Thyroid gland (tissue), 4 donors: ENCODE results near the gene SLC22A15. TPM values are rescaled to one million over a fixed set of nuclear protein-coding genes. Genes with fewer than 3 reads are reported as not detected.

Experiments used
- DNase-seq, 2 donors: peaks; one replicate each; pipeline ENCODE4 v3.0.0-alpha.2; 2019
- H3K27ac ChIP-seq, 3 donors: fragments of 200-600 bp; sonication (generic); 1 replicate in 2 of 3; 2 replicates in 1 of 3; pipeline ENCODE4 v1.5.1; 2016 to 2019; ENCODE audit warnings: mild to moderate bottlenecking in 1 of 3, moderate library complexity in 1 of 3
- H3K27me3 ChIP-seq: fragments of 200-600 bp; sonication (generic); one replicate; pipeline ENCODE4 v1.5.1; 2019
- H3K36me3 ChIP-seq, 2 donors: fragments of 200-600 bp; sonication (generic); one replicate each; pipeline ENCODE4 v1.5.1; 2016 to 2019
- H3K4me1 ChIP-seq, 2 donors: fragments of 200-600 bp; sonication (generic); one replicate each; pipeline ENCODE4 v1.5.1; 2017 to 2019
- H3K4me3 ChIP-seq, 3 donors: fragments of 200-600 bp; sonication (generic); replicated peaks in 1 of 3; 1 replicate in 2 of 3; 2 replicates in 1 of 3; pipeline ENCODE4 v1.5.1; 2016; ENCODE audit warnings: mild to moderate bottlenecking in 1 of 3
- H3K9me3 ChIP-seq: fragments of 200-600 bp; sonication (generic); one replicate; pipeline ENCODE4 v1.5.1; 2017
- POLR2A ChIP-seq, 2 donors: fragments of 450-650 bp; IDR thresholded peaks; one replicate each; pipeline ENCODE4 v1.6.1; 2017; ENCODE audit warnings: antibody characterized with exemption in 2 of 2, mild to moderate bottlenecking in 2 of 2, moderate library complexity in 1 of 2
- WGBS, 2 donors: methylation state at CpG; one replicate each; pipeline ENCODE4 v1.1.5; 2017; 5-methylcytosine and 5-hydroxymethylcytosine counted together
- intact Hi-C: fragments of 100-400 bp; cut with DNase I; formaldehyde crosslinking; loops from one replicate; pipeline ENCODE4 v1.15.1; 2023
- total RNA-seq, 4 donors: library from RNA; depleted of rRNA; stranded (reverse); fragments of >200 nt; gene quantifications; one replicate each; pipeline ENCODE4 v1.2.3, GENCODE V29; 2016
- TF ChIP-seq, protein P1 (sequence below), 6 experiments: fragments of 200-600 bp in 3 of 6; fragments of 450-650 bp in 3 of 6; sonication (generic) in 3 of 6; IDR thresholded peaks; one replicate each; pipeline ENCODE4 v1.5.1; 2016 to 2019; ENCODE audit warnings: antibody characterized with exemption in 6 of 6, mild to moderate bottlenecking in 2 of 6, inconsistent platforms in 1 of 6, moderate library complexity in 1 of 6

The SLC22A15 gene
- total RNA-seq, 4 donors from 2014 or later = 5.0 to 7.7 (median 5.4) TPM

DNA sequence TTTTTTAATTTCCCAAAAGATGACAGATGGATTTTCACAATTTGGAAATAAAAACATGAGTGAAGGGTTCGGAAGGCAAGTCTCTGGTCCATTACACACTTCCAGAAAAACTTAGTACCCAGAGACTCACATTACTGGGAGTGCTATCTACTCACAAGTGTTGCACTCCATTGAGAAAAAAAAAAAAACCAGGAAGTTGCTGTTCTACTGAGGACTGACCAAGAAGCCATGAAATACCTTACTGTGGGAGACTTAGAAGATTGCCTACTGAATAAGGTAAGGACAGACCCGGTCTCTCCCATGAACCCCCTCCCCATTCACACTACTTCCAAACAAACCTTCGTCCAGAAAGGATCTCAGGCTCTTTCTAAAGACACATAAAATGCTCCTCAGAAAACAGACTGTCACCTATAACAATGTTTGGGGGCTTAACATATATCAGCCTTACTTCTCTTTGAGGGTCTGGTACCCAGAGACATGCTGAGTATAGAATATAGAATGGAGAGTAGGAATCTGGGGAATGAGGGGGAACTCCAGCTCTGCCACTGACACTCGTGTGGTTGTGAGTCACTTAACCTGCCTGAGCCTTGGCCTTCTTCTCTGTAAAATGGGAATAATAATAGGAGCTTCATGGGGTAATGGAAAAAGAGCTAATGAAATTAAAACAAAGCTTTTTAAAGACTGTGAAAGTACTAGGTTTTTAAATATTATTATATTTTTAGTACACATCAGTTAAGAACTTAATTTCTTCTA, 136.3 kb downstream of the SLC22A15 start:
- peaks cover 10 to 39% of the 10 kb centered on the region in 2 donors for H3K4me1 ChIP-seq
- intact Hi-C loops = loop anchor here (10.0 kb wide), 1 partner anchor 618 kb away; no protein-coding TSS in a partner anchor
- TF ChIP-seq, protein P1, sequence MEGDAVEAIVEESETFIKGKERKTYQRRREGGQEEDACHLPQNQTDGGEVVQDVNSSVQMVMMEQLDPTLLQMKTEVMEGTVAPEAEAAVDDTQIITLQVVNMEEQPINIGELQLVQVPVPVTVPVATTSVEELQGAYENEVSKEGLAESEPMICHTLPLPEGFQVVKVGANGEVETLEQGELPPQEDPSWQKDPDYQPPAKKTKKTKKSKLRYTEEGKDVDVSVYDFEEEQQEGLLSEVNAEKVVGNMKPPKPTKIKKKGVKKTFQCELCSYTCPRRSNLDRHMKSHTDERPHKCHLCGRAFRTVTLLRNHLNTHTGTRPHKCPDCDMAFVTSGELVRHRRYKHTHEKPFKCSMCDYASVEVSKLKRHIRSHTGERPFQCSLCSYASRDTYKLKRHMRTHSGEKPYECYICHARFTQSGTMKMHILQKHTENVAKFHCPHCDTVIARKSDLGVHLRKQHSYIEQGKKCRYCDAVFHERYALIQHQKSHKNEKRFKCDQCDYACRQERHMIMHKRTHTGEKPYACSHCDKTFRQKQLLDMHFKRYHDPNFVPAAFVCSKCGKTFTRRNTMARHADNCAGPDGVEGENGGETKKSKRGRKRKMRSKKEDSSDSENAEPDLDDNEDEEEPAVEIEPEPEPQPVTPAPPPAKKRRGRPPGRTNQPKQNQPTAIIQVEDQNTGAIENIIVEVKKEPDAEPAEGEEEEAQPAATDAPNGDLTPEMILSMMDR (IDR thresholded peaks at IDR 0.05) = no peak
- TF ChIP-seq POLR2A (IDR thresholded peaks at IDR 0.05) = no peak
- peak overlapping the region; percentile 73 to 89 (median 85) for H3K27ac ChIP-seq
- H3K36me3 ChIP-seq = no peaks in the 10 kb centered on the region
- DNase-seq = no peak
- no peaks in the 10 kb centered on the region for H3K9me3 ChIP-seq
- WGBS, 2 donors = 80 to 85% methylated on average over 4 of the region's 4 CpGs
- no peaks in the 10 kb centered on the region for H3K27me3 ChIP-seq
- no peak overlapping the region for H3K4me3 ChIP-seq

DNA sequence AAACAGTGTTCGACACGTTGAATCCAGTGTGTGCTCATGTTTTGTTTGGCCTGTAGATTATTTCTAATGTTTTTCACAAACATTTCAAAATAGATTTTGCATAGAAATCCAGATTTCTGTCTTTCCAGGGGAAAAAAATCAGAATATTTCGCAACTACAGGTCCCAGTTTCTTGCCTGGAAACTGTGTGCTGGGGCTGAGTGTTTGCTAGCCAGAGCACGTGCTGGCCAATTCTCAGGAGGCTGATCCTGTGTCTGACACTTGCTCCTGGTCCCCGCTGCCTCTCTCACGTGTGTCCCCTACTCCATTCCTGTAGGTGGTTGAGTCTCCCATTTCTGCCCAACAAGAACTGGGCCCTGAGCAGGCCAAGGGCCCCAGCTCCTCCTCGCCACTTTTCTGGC, 137.3 kb downstream of the SLC22A15 start:
- H3K4me3 ChIP-seq = no peak overlapping the region
- intact Hi-C loops = loop anchor here (10.0 kb wide), 1 partner anchor 619 kb away; no protein-coding TSS in a partner anchor
- no peak for TF ChIP-seq POLR2A (IDR thresholded peaks at IDR 0.05)
- TF ChIP-seq, protein P1 (IDR thresholded peaks at IDR 0.05) = no peak
- no peak overlapping the region for H3K27ac ChIP-seq
- no peaks in the 10 kb centered on the region for H3K27me3 ChIP-seq
- no peaks in the 10 kb centered on the region for H3K9me3 ChIP-seq
- DNase-seq = no peak
- WGBS, 2 donors = 81 to 87% methylated on average over 7 of the region's 7 CpGs
- H3K4me1 ChIP-seq = peaks cover 15 to 48% of the 10 kb centered on the region in 2 donors
- no peaks in the 10 kb centered on the region for H3K36me3 ChIP-seq

DNA sequence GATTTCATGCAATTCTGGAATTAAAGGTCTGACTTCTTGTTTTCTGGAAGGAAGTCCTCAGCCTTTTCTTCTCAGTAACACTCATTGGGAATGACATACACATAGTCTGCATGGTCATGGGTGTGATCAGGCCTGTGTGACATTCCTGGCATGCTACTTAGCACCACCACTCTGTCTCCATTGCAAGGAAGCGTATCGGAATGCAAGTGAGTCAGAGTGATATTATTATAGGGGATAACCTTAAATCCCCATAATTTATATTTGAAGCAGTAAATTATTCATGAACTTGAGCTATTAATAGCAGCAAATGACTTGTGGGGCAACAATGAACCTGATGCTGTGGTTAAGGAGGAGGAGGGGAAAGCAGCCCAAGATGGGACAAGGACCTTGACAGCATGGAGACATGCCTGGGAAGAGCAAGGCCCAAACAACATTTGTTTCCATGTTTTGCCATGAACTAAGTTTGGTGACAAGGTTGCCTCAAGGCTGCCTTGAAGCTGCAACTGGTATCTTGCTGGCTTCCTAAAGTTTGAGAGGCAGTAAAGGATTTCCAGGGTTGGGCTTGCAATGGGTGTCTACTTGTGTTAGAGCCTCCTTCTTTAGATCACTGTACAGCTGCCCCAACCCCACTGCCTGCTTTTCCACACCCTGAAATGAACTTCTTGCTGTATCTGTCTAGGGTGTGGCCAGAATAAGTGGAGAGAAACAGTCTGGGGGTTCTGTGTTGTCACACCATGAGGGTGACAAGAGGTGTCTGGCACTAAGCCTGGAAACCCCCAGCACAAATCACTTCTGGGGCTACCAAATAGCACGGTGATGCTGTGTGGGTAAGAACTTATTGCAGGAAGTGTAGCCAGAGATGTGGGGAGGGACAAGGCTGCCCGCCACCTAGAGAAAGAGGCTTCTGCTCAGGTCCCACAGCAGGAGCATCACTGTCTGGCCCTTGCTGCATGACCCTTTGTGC, 139.4 kb downstream of the SLC22A15 start:
- H3K4me3 ChIP-seq = no peak overlapping the region
- TF ChIP-seq POLR2A (IDR thresholded peaks at IDR 0.05) = no peak
- TF ChIP-seq, protein P1 (IDR thresholded peaks at IDR 0.05) = no peak
- WGBS, 2 donors = 91 to 95% methylated on average over 4 of the region's 4 CpGs
- intact Hi-C loops = loop anchor here (10.0 kb wide), 1 partner anchor 621 kb away; no protein-coding TSS in a partner anchor
- DNase-seq = peak in 1 of 2 donors; percentile 32
- no peaks in the 10 kb centered on the region for H3K27me3 ChIP-seq
- peaks cover 26 to 62% of the 10 kb centered on the region in 2 donors for H3K4me1 ChIP-seq
- peak overlapping the region in 1 of 3 donors; percentile 67 for H3K27ac ChIP-seq
- no peaks in the 10 kb centered on the region for H3K36me3 ChIP-seq
- no peaks in the 10 kb centered on the region for H3K9me3 ChIP-seq

DNA sequence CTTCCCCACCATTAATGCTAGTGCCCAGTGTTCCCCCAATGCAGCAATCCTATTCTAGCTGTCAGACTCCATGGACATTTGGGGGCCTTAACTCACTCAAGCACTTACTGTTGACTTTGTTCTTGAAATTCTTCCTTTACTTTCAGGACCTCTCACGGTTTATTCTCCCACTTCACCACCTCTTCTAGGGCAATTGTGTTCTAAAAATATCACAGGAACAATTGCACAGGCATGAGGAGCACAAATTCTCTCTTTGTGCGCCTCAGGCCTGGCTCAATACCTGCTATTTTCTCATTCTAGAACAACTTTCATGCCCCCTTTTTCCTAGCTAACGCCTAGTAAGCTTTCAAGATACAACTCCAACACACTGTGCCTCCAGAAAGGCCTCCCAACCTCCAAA, 142.2 kb downstream of the SLC22A15 start:
- intact Hi-C loops = loop anchor here (10.0 kb wide), 1 partner anchor 624 kb away; no protein-coding TSS in a partner anchor
- WGBS, 2 donors = 31 to 42% methylated on average over 3 of the region's 3 CpGs

More for the DNA sequence above, 142.2 kb downstream of the SLC22A15 start:
- TF ChIP-seq, protein P1 (IDR thresholded peaks at IDR 0.05) = no peak
- no peak for TF ChIP-seq POLR2A (IDR thresholded peaks at IDR 0.05)
- peak; percentile 26 to 39 for DNase-seq
- Histone ChIP-seq H3K9me3 (no peaks in the 10 kb centered on the region), H3K4me1 (peaks cover 25 to 54% of the 10 kb centered on the region in 2 donors), H3K4me3 (no peak overlapping the region), H3K27me3 (no peaks in the 10 kb centered on the region), H3K27ac (peak overlapping the region in 2 of 3 donors; percentile 58 to 79), H3K36me3 (no peaks in the 10 kb centered on the region)

Other genes starting within 250 kb of the SLC22A15 start
- 1 to 10 TPM; 1.1 to 3.9 (median 1.5) TPM for gene CASQ2, start 207.8 kb upstream of the SLC22A15 start, total RNA-seq
- gene NHLH2, start 135.4 kb upstream of the SLC22A15 start, total RNA-seq = not detected
- under 1 TPM; 0.34 to 0.89 (median 0.73) TPM for gene MAB21L3, start 134.9 kb downstream of the SLC22A15 start, total RNA-seq